ENCODE results near the gene LHX1.

DNA sequence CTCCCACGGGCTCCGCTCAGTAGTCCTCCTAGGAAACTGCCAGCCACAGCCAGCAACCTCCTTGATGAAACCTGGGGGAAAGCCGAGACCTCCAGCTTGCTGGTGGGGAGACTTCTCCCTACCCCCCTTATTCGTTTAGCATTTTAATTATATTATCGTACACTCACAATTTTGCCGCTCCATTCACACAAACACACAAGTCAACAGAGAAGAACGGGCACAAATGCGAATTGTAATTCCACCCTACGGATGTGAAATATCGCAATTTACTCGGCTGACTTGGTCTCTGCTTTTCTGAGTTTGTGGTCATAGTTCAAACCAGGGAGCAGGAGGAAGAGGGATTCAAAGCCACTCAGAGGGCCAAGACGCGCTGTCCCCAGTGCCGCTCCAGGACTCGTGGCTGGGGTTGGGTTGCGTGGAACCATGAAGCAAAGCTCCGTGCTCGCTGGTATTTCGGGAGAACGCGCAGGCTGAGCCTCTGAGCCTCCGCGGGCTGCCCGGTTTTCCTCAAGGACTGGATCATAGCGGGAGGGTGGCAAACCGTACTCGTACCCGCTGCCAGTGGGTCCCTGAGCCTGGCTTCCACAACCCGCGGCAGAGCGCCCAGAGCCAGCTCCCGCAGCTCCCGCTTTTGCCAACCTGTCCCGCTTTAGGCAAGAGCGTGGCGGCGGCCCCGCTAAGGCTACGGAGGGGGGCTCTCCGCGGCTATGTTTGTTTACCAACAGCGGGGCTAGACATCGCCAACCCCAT, 2.0 kb downstream of the LHX1 start:
- TF ChIP-seq, protein P1, sequence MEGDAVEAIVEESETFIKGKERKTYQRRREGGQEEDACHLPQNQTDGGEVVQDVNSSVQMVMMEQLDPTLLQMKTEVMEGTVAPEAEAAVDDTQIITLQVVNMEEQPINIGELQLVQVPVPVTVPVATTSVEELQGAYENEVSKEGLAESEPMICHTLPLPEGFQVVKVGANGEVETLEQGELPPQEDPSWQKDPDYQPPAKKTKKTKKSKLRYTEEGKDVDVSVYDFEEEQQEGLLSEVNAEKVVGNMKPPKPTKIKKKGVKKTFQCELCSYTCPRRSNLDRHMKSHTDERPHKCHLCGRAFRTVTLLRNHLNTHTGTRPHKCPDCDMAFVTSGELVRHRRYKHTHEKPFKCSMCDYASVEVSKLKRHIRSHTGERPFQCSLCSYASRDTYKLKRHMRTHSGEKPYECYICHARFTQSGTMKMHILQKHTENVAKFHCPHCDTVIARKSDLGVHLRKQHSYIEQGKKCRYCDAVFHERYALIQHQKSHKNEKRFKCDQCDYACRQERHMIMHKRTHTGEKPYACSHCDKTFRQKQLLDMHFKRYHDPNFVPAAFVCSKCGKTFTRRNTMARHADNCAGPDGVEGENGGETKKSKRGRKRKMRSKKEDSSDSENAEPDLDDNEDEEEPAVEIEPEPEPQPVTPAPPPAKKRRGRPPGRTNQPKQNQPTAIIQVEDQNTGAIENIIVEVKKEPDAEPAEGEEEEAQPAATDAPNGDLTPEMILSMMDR (IDR thresholded peaks at IDR 0.05; ENCODE audit: poor library complexity, severe bottlenecking) = no peak
- peak; percentile 42 for TF ChIP-seq POLR2AphosphoS5 (IDR thresholded peaks at IDR 0.05)
- no peak for TF ChIP-seq EP300 (conservative IDR thresholded peaks at IDR 0.05; ENCODE audit: poor library complexity, severe bottlenecking)
- TF ChIP-seq EZH2 (IDR thresholded peaks at IDR 0.05; ENCODE audit: borderline replicate concordance, insufficient read depth, low read length, poor library complexity, severe bottlenecking) = peak; percentile 98
- no peak for TF ChIP-seq TAF1 (IDR thresholded peaks at IDR 0.05; ENCODE audit: low read depth)
